Measurements from ENCODE around the gene TBC1D2. TPM values are rescaled to one million over a fixed set of nuclear protein-coding genes. Genes with fewer than 3 reads are reported as not detected.

TBC1D2 gene
- total RNA-seq, 1 donor from 2014 or later, result 54.0 TPM

DNA sequence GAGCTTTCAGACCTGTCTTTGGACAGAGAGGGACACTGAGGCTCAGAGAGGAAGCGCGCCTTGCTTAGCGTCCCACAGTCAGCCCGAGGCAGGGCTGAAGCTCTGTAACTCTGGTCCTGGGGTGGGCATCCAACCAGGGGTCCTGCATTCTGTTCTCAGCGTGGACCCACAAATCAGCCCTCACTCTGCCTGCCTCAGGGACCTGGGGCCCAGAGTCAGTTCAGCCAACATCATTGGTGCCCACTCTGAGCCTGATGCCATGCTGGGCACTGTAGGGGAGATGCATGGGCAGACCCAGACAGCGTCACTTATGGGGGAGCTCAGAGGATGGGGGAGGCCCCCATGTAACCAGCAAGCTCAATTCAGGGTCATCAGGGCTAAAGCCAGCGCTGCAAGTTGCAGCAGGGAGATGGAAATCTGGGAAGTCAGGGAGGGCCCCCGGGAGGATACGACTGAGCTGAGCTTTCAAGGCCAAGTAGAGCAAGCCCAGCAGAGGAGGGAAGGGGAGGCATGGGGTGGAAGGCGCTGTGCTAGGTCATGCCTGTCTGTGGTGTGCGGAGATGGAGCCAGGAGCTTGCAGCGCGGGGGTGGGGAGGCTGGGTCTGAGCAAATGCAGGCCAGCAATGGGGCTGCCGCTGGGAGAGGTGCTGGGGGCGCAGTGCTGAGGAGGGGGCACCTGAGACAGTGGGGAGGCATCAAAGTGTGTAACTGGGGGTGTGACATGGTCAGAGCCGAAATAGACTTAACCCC lies 84.1 kb downstream of the TBC1D2 start:
- TF ChIP-seq, protein P1, sequence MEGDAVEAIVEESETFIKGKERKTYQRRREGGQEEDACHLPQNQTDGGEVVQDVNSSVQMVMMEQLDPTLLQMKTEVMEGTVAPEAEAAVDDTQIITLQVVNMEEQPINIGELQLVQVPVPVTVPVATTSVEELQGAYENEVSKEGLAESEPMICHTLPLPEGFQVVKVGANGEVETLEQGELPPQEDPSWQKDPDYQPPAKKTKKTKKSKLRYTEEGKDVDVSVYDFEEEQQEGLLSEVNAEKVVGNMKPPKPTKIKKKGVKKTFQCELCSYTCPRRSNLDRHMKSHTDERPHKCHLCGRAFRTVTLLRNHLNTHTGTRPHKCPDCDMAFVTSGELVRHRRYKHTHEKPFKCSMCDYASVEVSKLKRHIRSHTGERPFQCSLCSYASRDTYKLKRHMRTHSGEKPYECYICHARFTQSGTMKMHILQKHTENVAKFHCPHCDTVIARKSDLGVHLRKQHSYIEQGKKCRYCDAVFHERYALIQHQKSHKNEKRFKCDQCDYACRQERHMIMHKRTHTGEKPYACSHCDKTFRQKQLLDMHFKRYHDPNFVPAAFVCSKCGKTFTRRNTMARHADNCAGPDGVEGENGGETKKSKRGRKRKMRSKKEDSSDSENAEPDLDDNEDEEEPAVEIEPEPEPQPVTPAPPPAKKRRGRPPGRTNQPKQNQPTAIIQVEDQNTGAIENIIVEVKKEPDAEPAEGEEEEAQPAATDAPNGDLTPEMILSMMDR (IDR thresholded peaks at IDR 0.05; ENCODE audit: insufficient read depth, low read length, severe bottlenecking), result no peak
- DNase-seq (ENCODE audit: low read depth), result no peak
- no peak for FAIRE-seq
- peaks cover 6% of the 10 kb centered on the region for H3K36me3 ChIP-seq (ENCODE audit: control insufficient read depth, insufficient read depth, low read length)
- H3K27me3 ChIP-seq (ENCODE audit: control insufficient read depth, insufficient read depth, low read length), result no peaks in the 10 kb centered on the region
- H3K4me3 ChIP-seq (ENCODE audit: low read depth, low read length), result no peak overlapping the region

DNA sequence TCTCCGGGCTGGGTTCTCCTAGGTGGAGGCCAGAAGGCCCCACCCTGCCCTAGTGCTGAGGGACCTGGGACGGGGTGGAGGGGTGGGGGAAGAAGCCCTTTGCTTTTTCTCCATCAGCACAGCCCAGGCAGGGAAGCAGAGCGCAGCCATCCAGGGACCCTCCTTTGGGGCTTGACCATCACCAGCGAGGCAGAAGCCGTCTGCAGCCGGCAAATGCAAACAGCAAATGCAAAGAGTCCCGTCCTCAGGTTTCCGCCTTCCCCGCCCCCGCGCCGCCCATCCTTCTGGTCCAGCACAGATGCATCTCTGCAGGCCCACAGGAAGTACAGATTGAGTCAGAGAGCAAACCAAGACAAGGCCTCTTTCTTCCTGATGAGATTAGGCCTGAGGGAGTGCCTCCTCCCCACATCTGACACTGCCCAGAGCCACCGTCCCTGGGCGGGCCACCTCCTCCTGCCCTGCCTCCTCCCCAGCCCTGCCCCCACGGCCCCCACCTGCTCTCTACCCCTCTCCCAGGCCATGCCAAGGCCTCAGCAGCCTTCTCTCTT lies 86.4 kb downstream of the TBC1D2 start:
- H3K4me3 ChIP-seq (ENCODE audit: low read depth, low read length), result no peak overlapping the region
- H3K36me3 ChIP-seq (ENCODE audit: control insufficient read depth, insufficient read depth, low read length), result peaks cover 6% of the 10 kb centered on the region
- peak; percentile 70 for DNase-seq (ENCODE audit: low read depth)
- TF ChIP-seq, protein P1 (IDR thresholded peaks at IDR 0.05; ENCODE audit: insufficient read depth, low read length, severe bottlenecking), result no peak
- no peak for FAIRE-seq
- no peaks in the 10 kb centered on the region for H3K27me3 ChIP-seq (ENCODE audit: control insufficient read depth, insufficient read depth, low read length)

DNA sequence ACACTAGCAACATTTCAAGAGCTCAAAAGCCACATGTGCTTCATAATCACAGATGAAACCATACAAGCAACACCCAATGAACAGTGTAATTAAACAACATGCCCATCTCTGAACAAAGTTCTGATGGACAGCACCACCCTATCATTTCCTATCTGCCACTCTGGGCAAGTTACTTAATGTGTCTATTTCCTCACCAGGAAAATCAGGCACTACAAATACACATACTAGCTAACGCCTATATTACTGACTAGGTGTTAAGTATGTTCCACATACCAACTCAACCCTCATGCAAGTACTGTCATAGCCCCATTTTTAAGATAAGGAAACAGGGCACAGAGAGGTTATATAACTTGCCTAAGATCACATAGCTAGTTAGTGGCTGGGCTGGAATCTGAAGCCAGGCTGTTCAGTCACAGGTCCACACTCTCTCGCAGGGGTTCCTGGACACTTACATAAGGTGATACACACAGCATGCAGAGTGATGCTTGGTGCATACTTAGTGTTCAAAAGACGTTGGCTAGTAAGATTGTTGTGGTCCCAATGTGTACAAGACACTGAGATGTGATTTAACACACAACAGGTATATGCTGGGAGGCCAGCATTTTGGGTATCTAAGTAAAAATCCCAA lies 87.2 kb downstream of the TBC1D2 start:
- no peak overlapping the region for H3K4me3 ChIP-seq (ENCODE audit: low read depth, low read length)
- TF ChIP-seq, protein P1 (IDR thresholded peaks at IDR 0.05; ENCODE audit: insufficient read depth, low read length, severe bottlenecking), result no peak
- DNase-seq (ENCODE audit: low read depth) (peak; percentile 63), FAIRE-seq (no peak)
- H3K27me3 ChIP-seq (ENCODE audit: control insufficient read depth, insufficient read depth, low read length), result no peaks in the 10 kb centered on the region
- peaks cover 6% of the 10 kb centered on the region for H3K36me3 ChIP-seq (ENCODE audit: control insufficient read depth, insufficient read depth, low read length)

DNA sequence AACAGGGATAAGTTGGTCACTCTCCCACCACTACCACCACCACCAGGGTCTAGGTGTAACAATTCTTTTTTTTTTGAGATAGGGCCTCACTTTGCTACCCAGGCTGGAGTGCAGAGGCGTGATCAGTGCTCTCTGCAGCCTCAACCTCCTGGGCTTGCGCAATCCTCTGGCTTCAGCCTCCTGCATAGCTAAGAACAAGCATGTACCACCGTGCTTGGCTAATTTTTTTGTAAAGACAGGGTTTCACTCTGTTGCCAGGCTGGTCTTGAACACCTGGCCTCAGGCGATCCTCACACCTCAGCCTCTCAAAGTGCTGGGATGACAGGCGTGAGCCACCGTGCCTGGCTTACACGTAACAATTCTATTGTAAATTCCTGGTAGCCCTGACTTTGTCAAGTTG lies 90.5 kb downstream of the TBC1D2 start:
- Histone ChIP-seq H3K36me3 (ENCODE audit: control insufficient read depth, insufficient read depth, low read length) (peaks cover 1% of the 10 kb centered on the region), H3K4me3 (ENCODE audit: low read depth, low read length) (no peak overlapping the region), H3K27me3 (ENCODE audit: control insufficient read depth, insufficient read depth, low read length) (no peaks in the 10 kb centered on the region)
- TF ChIP-seq, protein P1 (IDR thresholded peaks at IDR 0.05; ENCODE audit: insufficient read depth, low read length, severe bottlenecking), result no peak
- FAIRE-seq, result no peak
- DNase-seq (ENCODE audit: low read depth), result no peak

DNA sequence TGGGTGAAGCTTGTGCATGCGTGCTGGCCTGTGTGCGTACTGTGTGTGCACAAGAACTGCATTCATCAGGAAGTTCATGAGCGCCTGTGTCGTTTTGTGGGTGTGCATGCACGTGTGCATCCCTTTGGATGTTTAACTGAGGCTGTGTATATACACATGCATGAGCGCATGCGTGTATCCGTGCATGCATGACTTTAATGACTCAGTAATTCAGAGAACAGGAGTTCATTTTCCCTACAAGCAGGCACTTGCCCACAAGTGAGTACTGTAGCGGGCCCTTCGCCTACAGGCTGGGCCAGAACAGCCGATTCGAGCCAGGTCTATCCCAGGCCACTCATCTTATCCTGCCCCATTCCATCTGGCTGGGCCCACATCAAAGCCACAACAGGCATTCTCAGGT lies 92.8 kb downstream of the TBC1D2 start:
- Histone ChIP-seq H3K36me3 (ENCODE audit: control insufficient read depth, insufficient read depth, low read length) (peaks cover 1% of the 10 kb centered on the region), H3K27me3 (ENCODE audit: control insufficient read depth, insufficient read depth, low read length) (no peaks in the 10 kb centered on the region), H3K4me3 (ENCODE audit: low read depth, low read length) (no peak overlapping the region)
- FAIRE-seq (no peak), DNase-seq (ENCODE audit: low read depth) (peak; percentile 97)
- TF ChIP-seq, protein P1 (IDR thresholded peaks at IDR 0.05; ENCODE audit: insufficient read depth, low read length, severe bottlenecking), result no peak
